HG02571 (cell line): ENCODE results near the gene CXCL12.

Experiments
- ATAC-seq: cut with Tn5 transposase; IDR thresholded peaks from one replicate; pipeline ENCODE4 v1.9.1; 2021; ENCODE audit warnings: mild to moderate bottlenecking, moderate library complexity; ENCODE audit not compliant: unreplicated experiment

CXCL12 gene

GRCh38 chr10:44399659-44400451 is 15.0 kb upstream of the CXCL12 start:
- ATAC-seq, result no peak

DNA sequence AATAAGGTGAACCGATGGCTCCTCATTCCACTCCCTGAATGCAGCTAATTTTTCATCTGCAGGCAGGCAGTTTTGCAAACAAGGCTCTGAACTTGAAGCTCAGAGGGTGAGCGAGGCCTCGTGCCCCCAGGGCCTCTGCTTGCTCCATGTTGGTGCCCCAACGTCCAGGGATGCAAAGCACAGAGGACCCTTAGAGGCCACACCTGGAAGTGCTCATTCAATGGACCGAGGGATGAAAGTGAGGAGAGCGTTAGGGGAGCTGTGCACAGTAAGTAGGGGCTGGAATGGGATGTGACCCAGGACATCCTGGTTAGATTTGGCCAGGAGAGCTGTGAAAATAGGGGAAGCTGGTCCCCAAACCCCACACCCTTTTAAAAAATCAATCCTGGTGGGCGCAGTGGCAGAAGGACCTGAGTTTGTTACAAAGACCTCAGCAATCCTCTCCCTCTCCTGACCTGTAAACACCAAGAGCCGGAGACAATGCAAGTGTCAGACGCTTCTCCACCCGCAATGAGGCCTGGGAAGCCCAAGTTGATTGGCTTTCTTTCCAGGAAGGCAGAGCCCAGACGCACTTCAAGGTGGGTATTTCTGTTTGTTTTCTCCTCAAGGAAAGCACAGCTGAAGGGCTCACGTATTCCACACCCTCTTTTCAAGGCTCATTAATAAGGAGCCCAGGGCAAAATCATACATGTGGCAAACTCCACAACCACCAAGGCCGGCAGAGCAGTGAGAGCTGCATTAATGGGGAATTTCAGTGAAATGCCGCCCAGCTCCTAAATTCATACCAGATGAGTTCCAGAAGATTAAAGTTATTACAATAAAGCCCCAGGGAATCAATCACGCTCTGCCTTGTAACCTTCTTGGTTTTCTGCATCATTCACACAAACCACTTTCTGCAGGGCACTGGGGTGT is 14.1 kb upstream of the CXCL12 start:
- ATAC-seq, result no peak

GRCh38 chr10:44398271-44398670 is 13.4 kb upstream of the CXCL12 start:
- no peak for ATAC-seq

GRCh38 chr10:44397476-44398225 is 12.8 kb upstream of the CXCL12 start:
- ATAC-seq, result no peak

DNA sequence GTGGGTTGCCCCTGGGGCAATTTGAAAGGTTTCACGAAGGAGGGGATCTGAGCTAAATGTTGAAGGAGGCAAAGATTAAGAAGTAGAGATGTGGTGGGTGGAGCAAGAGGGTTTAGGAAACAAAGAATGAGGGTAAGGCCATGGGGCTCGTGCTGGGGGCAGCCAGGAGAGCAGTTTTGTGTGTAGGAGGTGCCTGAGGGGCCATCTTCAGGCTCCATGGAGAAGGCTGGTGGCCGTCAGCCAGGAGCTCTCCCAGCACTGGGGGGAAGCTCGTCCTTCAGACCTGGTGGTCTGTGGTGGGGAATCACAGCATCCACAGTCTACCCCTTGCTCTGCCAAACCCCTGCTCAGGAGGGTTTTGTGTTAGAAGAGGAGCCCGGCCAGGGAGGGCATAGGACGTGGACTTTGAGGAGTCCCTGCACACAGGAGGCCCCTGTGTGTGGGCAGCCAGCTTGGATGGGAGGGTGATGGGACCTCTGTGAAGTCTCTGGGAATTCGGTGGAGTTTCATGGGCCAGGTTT is 11.8 kb upstream of the CXCL12 start:
- ATAC-seq, result no peak

GRCh38 chr10:44395902-44396670 is 11.2 kb upstream of the CXCL12 start:
- no peak for ATAC-seq

- no peak for ATAC-seq
These were observed 10.5 kb upstream of the CXCL12 start for GRCh38 chr10:44395396-44395795.

GRCh38 chr10:44394696-44395381 is 9.9 kb upstream of the CXCL12 start:
- ATAC-seq, result no peak

GRCh38 chr10:44393834-44394547 is 9.1 kb upstream of the CXCL12 start:
- no peak for ATAC-seq

DNA sequence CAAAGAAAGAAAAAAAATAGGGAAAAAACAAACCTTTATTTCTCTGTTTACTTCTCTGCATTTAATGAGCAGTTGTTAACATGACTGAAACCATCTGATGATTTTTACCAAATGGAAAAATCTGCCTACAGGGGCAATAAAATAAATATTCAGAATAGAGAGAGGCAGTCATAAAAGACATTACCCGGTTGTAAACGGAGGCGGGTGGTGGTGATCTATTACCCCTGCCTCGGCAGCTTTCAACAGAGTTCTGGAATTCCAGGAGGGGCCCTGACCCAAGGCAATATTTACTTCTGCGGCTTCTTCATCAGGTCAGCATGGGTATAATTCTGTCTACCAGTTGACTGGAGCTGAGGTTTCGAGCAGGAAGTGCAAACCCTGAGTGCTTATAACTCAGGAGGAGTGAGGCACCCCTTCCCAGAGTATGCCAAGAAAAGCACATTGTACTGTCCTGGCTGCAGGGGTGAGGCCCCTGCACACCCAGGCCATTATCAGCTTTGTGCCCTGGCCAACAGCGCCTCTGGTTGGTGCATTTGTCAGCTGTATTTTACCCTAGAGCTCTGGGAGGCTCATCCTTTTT is 8.2 kb upstream of the CXCL12 start:
- no peak for ATAC-seq

GRCh38 chr10:44392420-44392819 is 7.5 kb upstream of the CXCL12 start:
- ATAC-seq, result no peak

- ATAC-seq, result no peak
These were observed 7.1 kb upstream of the CXCL12 start for GRCh38 chr10:44391981-44392380.

DNA sequence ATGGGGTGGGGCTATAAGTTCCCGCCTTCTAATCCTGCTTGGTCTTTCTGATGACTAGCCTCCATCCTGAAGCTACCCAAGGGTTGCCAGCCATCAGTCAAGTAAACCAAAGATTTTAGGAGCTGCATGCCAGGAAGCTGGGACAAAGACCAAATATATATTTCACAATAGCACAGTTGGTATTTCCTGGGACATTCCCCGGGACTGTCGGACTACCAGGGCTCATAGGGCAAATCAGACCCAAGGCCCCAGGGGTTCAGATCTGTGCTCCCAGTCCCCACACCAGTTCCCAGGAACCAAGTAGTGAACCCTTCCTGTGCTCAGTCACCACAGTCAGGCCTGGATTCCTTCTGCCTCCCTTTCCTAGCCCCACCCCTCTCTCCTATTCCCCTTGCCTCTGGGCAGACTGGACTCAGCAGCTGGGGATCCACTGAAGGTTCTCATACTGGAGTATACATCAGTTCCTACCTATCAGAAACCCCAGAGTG is 5.7 kb upstream of the CXCL12 start:
- no peak for ATAC-seq

DNA sequence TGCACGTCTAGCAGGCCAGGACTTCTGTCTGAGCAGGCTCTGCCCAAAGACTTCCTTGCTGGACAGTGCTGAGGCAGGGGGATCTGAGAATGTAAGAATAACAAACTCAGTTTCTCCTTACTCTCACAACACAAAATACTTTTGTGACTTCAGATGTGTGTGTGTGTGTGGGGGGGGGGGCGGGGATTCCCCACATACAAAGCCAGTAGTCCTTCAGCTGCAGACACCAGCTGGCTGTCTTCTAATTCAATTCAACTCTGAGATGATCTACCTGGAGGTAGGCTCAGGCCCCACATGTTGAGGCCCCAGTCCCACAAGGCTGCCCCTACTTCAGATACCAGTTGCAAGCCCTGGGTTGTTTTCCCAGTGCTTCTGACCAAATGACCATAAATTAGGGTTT is 4.7 kb upstream of the CXCL12 start:
- ATAC-seq, result no peak

DNA sequence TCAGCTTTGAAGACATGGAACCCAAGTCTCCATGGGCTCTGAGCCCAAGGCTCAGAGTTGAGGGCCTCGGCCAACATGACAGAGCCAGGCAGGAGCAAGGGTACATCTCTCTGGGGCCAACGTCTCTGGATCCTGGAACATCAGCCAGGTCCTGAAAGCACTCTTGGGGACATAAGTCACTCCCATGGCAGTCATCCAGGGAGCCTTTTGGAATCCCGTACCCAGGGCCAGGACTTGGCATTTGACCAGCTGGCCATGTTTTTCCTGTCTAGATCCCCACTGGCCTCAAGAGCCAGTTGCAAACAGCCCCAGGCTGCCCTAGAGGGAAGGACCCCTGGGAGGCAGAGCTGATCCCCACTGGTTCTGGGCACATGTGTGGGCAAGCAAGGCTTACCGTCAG is 4.3 kb upstream of the CXCL12 start:
- ATAC-seq, result no peak

GRCh38 chr10:44388641-44389040 is 3.7 kb upstream of the CXCL12 start:
- ATAC-seq, result no peak

GRCh38 chr10:44387853-44388251 is 3.0 kb upstream of the CXCL12 start:
- ATAC-seq, result no peak

GRCh38 chr10:44386546-44387052 is 1.7 kb upstream of the CXCL12 start:
- no peak for ATAC-seq
